T-helper 2 cell treated with Interferon-gamma antibody and Interleukin-4, amounts not matched to agents 100 ng/mL and 5 ng/mL, for 36 hours (primary cell): ENCODE measurements around the gene DEXI. TPM values are rescaled to one million over a fixed set of nuclear protein-coding genes. Genes with fewer than 3 reads are reported as not detected.

ENCODE experiments used
- intact Hi-C: fragments of 100-400 bp; cut with micrococcal nuclease; formaldehyde crosslinking; loops from one replicate; pipeline ENCODE4 v1.15.1; 2023
- total RNA-seq: library from RNA; stranded (reverse); gene quantifications from 2 replicates; pipeline ENCODE4 v1.2.3, GENCODE V29; 2022

The DEXI gene
- total RNA-seq, result 24.1 and 25.8 TPM in 2 replicates

DNA sequence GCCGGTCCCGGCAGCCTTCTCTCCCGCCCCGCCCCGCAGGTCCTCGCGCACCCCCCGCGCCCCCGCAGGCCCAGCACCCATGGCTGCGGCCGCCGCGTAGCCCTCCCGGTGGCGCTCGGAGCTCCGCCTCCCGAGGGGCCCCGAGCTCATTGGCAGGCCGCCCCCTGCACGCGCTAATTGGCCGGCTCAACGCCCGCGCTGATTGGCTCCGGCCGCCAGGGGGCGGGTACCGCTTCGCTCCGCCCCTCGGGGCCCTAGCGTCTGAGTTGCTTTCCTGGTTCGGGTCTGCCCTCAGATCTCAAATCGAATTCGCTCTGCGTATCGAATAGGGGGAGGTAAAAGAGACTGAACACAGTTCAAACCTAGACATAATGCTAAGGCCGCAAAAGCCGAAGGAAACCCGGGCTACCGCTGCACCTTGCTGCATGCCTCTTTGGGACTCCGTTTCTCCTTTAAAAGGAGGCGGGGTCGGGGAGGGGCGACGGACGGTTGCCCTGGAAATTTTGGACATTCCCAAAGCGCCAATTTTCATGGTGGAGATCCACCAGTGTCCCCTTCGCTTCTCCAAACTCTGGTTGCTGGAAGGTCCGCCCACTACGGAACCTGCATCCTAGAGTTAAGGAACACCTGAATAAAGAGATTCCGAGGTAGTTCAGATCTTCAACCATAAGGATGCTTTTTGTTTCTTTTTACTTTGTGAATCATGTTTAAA, at the start of gene DEXI:
Gene DEXI, minus strand, starts transcription at position 117 of the 712 bp plus-strand sequence. CDS start 463 bp downstream, outside the sequence.
- intact Hi-C loops, result loop anchor here (2.0 to 10.0 kb wide), 5 partner anchors 66 to 1852 kb away; partner anchors contain the start of genes CIITA, HAPSTR1, RSL1D1 and SNX29

DNA sequence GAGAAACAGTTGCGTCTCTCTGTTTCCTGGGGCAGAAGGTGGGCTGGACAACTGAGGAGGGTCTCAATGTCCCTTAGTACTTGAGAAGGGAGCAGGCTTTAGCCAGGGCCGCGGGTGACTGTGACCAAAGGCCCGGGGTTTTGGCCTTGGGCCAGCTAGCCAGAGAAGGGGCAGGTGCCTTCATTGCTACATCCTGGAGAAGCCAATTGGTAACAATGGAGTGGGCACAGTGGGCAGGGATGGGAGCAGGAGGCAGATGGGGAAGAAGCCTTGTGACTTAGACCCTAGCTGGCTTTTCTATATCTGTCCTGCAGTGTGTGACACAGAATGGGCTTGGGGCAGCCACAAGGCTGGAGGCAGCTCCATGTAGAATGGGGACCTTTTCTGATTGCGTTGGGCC, 48.1 kb upstream of the DEXI start:
- intact Hi-C loops, result no loop called here

GRCh38 chr16:10989559-10989958, 47.3 kb upstream of the DEXI start:
- intact Hi-C loops, result loop anchor here (2.0 kb wide), 1 partner anchor 105 kb away; no protein-coding TSS in a partner anchor

DNA sequence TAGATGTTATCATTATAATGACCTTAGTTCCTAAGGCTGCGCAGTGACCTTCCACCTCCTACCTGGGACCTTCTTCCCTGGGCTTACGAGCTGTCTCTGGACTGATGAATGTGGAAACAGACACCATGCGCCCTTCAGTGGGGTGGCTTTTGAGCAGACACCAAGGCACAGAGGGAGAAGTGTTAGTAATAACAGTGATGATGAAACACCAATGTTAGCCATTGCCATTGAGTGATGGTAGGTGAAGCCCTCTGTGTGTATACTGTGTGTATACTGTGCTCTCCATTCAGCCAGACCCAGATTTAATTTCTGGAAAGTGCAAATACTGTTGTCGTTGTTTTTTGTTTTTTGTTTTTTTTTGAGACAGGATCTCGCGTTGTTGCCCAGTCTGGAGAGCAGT, 46.6 kb upstream of the DEXI start:
- intact Hi-C loops, result loop anchor here (1.0 to 2.0 kb wide), 3 partner anchors 63 to 267 kb away; partner anchors contain the start of gene SOCS1

- intact Hi-C loops, result loop anchor here (1.0 to 2.0 kb wide), 3 partner anchors 64 to 268 kb away; partner anchors contain the start of gene SOCS1
These were observed 46.0 kb upstream of the DEXI start for GRCh38 chr16:10988164-10988803.

DNA sequence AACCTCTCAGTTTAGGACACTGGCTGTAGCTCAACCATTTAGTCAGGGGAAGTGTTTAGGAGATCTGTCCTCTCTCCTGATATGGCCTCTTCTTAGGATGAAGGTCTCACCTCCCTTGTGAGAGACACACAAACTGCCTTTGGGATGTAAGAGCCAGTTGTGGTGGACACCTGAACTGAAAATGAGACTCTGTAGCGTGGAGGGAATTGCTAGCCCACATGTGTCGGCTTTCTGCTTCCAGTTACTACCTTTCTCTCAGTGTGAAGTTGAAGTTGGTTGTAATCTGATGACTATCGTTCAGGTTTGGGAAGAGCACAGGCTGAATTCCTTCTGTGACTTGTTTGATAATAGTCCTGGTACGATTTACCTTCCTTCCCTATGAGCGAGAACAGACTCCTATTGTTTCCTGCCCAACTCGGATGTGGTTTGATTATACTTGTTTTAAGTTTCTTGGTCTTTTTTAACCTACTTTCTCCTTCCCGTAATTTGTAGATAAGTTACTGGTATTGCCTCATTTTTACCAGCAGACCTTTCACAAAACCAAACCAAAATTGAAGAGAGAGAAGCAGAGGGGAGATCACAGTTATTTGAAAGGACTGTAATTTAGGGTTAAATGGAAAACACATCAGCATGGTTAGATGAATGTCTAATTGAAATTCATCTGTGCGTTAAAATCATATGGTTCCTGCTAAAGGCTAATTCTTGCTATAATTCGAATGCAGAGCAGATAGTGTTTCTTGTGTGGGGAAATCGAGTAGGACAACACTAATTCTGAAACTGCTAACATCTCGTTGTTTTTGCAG, 45.3 kb upstream of the DEXI start:
- intact Hi-C loops, result loop anchor here (1.0 to 2.0 kb wide), 3 partner anchors 65 to 269 kb away; partner anchors contain the start of gene SOCS1

GRCh38 chr16:10984509-10984908, 42.2 kb upstream of the DEXI start:
- intact Hi-C loops, result no loop called here

DNA sequence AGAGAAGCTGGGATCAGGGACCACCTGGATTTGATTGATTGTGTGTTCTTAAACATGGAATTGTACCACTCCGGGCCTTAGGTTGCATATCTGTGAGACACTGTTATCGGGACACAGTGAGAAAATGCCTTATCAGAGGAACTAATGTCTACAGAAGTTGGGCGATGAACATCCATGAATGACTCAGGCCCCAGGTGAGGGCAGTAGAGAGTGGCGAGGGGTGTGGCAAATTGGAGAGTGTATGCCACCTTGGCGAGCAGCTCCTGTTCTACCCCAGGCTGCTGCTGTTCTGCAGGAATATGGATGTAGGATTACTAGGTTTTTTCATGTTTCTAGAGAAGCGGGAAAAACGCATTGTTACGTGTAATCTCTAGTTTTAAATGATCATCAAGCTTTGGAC, 40.9 kb upstream of the DEXI start:
- intact Hi-C loops, result no loop called here

- intact Hi-C loops, result no loop called here
These were observed 40.3 kb upstream of the DEXI start for GRCh38 chr16:10982465-10983150.

DNA sequence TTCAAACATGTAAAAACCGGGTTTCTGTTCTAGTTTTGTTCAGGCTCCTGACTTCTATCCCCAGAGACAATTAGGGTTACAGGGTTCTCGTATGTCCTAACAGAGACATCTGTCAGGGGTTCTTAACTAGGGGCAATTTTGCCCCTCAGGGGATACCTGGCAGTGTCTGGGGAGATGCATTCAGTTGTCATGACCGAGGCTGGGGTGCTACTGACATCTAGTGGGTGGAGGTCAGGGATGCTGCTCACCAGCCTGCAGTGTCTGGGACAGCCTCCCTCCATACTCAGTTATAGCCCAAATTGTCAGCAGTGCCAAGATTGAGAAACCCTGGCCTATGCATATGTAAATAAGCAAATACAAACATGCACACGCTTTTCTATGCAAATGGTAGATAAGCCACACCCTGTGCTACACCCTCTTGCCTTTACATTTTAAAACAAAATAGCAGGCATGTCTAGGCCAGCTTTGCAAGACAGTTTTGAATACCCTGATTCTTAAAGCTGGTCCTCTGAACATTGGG, 39.5 kb upstream of the DEXI start:
- intact Hi-C loops, result loop anchor here (1.0 kb wide), 1 partner anchor 10 kb away; no protein-coding TSS in a partner anchor

DNA sequence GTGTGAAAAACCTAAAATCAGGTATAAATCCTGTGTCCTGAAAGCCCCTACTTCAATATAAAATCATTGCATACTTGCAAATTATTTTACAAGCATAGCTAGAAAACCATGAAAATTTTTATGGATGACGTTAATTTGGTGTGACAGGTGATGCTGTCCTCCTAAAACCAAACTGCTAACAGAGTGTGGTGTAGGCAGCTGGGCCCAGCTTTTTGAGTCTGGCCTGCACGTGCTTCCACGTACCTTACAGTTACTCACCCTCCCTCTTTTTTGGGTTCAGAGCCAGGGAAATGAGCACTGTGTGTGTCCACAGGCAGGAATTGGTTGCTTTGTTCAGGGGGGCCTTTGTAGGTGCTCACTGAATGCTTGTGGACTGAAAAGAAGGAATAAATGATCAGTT, 38.5 kb upstream of the DEXI start:
- intact Hi-C loops, result loop anchor here (1.0 kb wide), 1 partner anchor 10 kb away; no protein-coding TSS in a partner anchor

GRCh38 chr16:10979717-10980601, 37.7 kb upstream of the DEXI start:
- intact Hi-C loops, result no loop called here

DNA sequence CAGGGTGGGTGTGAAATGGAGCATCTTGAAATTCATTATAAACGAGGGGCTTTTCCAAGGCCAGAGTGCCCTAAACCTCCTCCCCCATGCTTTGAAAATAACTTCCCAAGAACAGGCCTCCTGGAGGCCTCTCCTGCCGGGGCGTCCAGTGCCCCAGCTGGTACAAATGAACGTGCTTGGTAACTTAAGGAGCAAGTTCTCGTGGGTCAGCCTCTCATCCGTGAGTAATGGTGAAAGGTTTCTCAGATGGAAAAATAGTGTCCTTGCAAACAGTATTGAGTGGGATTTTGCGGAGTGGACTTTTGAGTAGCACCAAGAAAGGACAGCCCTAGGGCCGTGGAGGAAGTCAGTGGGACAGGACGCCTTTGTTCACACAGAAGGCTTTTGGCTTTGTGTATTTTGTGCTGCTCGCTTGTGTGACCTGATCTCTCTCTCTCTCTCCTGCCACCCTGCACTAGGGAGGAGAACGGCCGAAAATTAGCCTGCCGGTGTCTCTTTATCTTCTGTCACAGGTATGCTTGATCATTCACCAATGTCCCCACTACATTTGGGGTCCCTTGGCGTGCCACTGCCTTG, 36.7 kb upstream of the DEXI start:
- intact Hi-C loops, result no loop called here

DNA sequence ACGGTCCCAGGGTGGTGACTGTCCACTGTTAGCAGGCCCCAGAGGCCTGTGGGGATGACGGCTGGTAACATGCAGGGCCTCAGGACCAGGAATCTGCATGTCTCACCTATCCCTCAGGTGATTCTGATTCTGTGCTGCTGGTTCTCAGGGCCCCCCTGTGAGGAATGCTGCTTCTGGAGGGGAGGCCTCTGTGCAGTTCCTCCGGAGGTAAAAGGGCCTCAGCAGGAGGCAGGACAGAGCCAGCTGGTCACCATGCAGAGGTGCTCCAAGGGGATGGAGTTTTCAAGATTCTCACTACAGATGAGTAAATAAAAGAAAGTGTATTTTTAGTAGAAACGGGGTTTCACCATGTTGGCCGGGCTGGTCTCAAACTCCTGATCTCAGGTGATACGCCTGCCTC, 35.9 kb upstream of the DEXI start:
- intact Hi-C loops, result no loop called here

DNA sequence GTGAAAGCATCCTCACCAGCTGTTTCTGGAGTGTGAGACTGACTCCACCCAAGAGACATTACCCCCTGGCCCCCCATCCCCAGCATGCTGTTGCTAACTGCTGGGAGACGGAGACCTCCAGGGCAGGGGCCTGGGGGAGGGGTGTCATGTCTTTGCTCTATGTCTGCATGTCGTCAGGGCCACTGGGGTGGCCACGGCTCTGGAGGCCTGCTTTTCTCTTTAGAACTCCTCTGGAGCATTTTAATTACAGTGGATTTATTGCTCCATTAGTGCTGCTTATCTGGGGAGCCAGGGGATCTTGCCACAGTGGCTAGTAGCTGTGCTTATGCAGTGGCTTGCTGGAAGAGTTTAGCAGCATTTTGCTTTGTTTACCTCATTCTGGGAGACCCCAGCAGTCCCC, 34.4 kb upstream of the DEXI start:
- intact Hi-C loops, result no loop called here

GRCh38 chr16:10972819-10973464, 30.7 kb upstream of the DEXI start:
- intact Hi-C loops, result loop anchor here (2.0 to 5.0 kb wide), 2 partner anchors 79 to 260 kb away; no protein-coding TSS in a partner anchor

- intact Hi-C loops, result loop anchor here (2.0 to 5.0 kb wide), 2 partner anchors 80 to 261 kb away; no protein-coding TSS in a partner anchor
These were observed 30.0 kb upstream of the DEXI start for GRCh38 chr16:10972108-10972818.

DNA sequence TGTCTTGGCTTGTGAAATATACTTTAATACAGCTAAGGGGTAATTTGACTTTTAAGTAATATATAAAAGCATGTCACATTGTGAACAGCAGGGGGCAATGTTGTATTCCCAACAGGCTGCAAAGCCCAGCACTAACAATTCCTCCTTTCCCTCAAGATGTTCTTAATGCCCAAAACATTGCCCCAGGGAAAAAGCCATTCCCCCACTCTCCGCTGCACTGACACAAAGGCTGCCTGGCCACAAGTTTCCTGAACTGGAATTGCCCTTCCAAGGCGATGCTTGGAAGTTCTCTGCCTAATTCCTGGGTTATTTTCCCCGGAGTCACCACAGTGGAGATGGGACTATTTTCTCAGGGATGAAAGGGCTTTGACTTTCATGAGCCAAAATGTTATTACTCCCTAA, 29.3 kb upstream of the DEXI start:
- intact Hi-C loops, result loop anchor here (1.0 to 5.0 kb wide), 3 partner anchors 10 to 286 kb away; no protein-coding TSS in a partner anchor
